ENCODE measurements around the gene CMC4.

- TF ChIP-seq CTCF (IDR thresholded peaks at IDR 0.05; ENCODE audit: low read depth, low read length, poor library complexity, severe bottlenecking) (no peak), EZH2phosphoT487 (IDR thresholded peaks at IDR 0.05; ENCODE audit: borderline replicate concordance, low read length) (no peak)
Measured at GRCh38 chrX:155052738-155053498, 18.0 kb downstream of the CMC4 start.
